Measurements from ENCODE around the gene BHLHA15.

The BHLHA15 gene

DNA sequence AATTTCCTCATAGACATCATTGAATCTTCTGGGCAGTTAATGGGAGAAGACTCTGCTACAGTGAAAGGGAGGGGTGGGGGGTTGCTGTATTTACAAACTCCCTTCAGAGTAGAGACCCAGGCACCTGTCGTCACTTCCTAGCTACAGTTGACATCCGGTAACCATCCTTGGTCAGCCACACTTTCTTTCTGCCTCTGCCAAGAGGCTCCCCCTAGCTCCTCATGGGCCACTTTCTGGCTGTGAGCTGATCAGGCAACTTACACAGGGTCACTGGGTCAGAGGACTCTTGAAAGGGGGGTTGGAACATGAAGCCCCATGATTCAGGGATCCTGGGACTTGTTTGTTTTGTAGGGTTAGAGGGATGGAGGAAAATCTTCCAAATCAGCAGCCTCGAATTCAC, 39.5 kb downstream of the BHLHA15 start:
- H3K9me3 ChIP-seq (ENCODE audit: control extremely low read depth in 1 of 5, control insufficient read depth in 4 of 5, insufficient read depth in 2 of 5, low read depth in 1 of 5, low read length in 4 of 5) = no peaks in the 10 kb centered on the region
- peaks cover 9 to 33% (median 20%) of the 10 kb centered on the region in 4 experiments for H3K4me1 ChIP-seq (ENCODE audit: control extremely low read depth in 1 of 4, control insufficient read depth in 4 of 4, insufficient read depth in 4 of 4, low read length in 3 of 4)
- no CpG with 5 or more reads among the region's 3 CpGs for WGBS (ENCODE audit: insufficient coverage)
- peaks cover 0 to 4% (median under 1%) of the 10 kb centered on the region in 4 experiments for H3K36me3 ChIP-seq (ENCODE audit: control insufficient read depth in 4 of 4, insufficient read depth in 4 of 4, low read length in 3 of 4)
- ChIA-PET POLR2A (no interaction called here), CTCF (interaction anchor here (0.7 to 1.3 kb wide), 3 partner anchors 9 to 33 kb away, joined by 3 to 4 read pairs (median 3); no protein-coding TSS in a partner anchor)
- DNase-seq = peak in 2 of 3 donors; percentile 28 to 48
- H3K27me3 ChIP-seq (replicated peaks in 2 of 5; ENCODE audit: control insufficient read depth in 4 of 5, insufficient read depth in 5 of 5, low read length in 4 of 5) = no peaks in the 10 kb centered on the region
- no peak overlapping the region for H3K27ac ChIP-seq (ENCODE audit: insufficient read depth in 1 of 2, low read depth in 1 of 2, low read length in 2 of 2, poor library complexity in 1 of 2, severe bottlenecking in 2 of 2)
- peak overlapping the region in 2 of 7 experiments; percentile 92 to 95 for H3K4me3 ChIP-seq (ENCODE audit: control insufficient read depth in 1 of 7, extremely low read depth in 1 of 7, insufficient read depth in 4 of 7, low read depth in 2 of 7, low read length in 6 of 7)

DNA sequence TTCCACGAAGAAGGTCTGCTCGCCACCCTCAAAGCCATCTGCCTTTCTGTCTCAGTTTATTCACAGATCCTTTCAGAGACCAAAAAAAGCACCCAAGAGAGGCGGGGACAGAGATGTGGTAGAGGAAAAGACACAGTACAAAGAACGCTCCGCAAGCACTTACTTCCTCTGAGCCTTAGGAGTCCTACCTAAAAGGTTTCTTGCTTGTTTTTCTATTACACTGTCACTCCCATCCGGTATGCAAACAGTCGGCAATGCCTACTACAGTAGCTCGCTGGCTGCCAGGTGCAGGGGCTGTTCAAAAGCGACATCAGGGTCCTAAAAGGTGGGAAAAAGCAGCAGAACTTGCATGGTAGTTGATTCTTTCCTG, 40.0 kb downstream of the BHLHA15 start:
- DNase-seq = peak in 2 of 3 donors; percentile 39 to 59
- Histone ChIP-seq H3K36me3 (ENCODE audit: control insufficient read depth in 4 of 4, insufficient read depth in 4 of 4, low read length in 3 of 4) (peaks cover 0 to 4% (median 1%) of the 10 kb centered on the region in 4 experiments), H3K4me3 (ENCODE audit: control insufficient read depth in 1 of 7, extremely low read depth in 1 of 7, insufficient read depth in 4 of 7, low read depth in 2 of 7, low read length in 6 of 7) (peak overlapping the region; percentile 77 to 95 (median 90)), H3K9me3 (ENCODE audit: control extremely low read depth in 1 of 5, control insufficient read depth in 4 of 5, insufficient read depth in 2 of 5, low read depth in 1 of 5, low read length in 4 of 5) (no peaks in the 10 kb centered on the region), H3K4me1 (ENCODE audit: control extremely low read depth in 1 of 4, control insufficient read depth in 4 of 4, insufficient read depth in 4 of 4, low read length in 3 of 4) (peaks cover 9 to 33% (median 20%) of the 10 kb centered on the region in 4 experiments), H3K27me3 (replicated peaks in 2 of 5; ENCODE audit: control insufficient read depth in 4 of 5, insufficient read depth in 5 of 5, low read length in 4 of 5) (no peaks in the 10 kb centered on the region), H3K27ac (ENCODE audit: insufficient read depth in 1 of 2, low read depth in 1 of 2, low read length in 2 of 2, poor library complexity in 1 of 2, severe bottlenecking in 2 of 2) (peak overlapping the region in 1 of 2 experiments; percentile 78)
- 6% methylated on average over 3 of the region's 9 CpGs for WGBS (ENCODE audit: insufficient coverage)
- ChIA-PET POLR2A (no interaction called here), CTCF (interaction anchor here (1.2 to 1.3 kb wide), 2 partner anchors 9 to 16 kb away, joined by 3 read pairs; no protein-coding TSS in a partner anchor)

DNA sequence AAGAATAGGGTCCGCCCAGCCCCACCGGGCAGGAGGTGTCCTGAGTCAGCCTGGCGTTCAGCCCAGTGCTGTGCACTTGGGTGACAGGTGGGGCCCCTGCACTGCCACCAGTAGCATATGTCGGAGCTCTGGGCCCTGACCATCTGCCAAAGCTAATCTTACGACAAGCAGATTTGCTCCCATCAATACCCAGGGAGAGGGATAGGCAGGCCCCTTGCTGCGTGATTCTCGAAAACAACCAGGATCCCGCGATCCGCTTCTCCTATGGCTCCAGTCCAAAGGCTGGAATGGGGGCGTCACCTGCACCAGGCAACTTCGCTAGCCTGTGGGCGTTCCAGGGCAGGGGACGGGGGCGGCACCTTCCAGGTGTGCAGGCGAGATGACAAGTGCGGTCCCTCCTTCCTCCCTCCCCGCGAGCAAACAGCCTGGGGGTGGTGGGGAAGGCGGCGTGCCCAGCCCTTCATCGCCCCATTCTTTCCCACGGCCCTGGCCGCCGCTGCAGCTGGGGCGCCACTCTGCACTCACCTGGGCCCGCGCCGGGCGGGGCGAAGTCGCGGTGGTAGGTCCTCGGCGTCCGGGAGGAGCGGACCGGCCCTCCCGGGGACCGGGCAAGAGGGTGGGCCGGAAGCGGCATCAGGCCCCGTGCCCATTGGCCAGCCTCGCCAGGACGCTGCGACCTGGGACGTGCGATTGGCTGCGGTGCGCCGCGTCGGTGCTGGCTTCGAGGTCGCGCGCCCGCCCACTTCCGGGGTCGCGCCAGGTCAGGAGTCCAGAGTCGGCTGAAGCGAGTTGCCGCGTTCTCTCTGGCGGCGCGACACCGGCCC, 40.6 kb downstream of the BHLHA15 start, which contains the start of gene TECPR1:
TSS of gene TECPR1 (minus strand) at position 632 of the 824 bp plus-strand sequence. CDS start 6,086 bp downstream, outside the sequence.
- peak; percentile 79 to 88 (median 81) for DNase-seq
- ChIA-PET CTCF (interaction anchor here (1.2 kb wide), 1 partner anchor 10 kb away, joined by 3 read pairs; no protein-coding TSS in a partner anchor), POLR2A (no interaction called here)
- peaks cover 9 to 33% (median 20%) of the 10 kb centered on the region in 4 experiments for H3K4me1 ChIP-seq (ENCODE audit: control extremely low read depth in 1 of 4, control insufficient read depth in 4 of 4, insufficient read depth in 4 of 4, low read length in 3 of 4)
- H3K27me3 ChIP-seq (replicated peaks in 2 of 5; ENCODE audit: control insufficient read depth in 4 of 5, insufficient read depth in 5 of 5, low read length in 4 of 5) = no peaks in the 10 kb centered on the region
- H3K36me3 ChIP-seq (ENCODE audit: control insufficient read depth in 4 of 4, insufficient read depth in 4 of 4, low read length in 3 of 4) = peaks cover under 1 to 7% (median 5%) of the 10 kb centered on the region in 4 experiments
- H3K27ac ChIP-seq (ENCODE audit: insufficient read depth in 1 of 2, low read depth in 1 of 2, low read length in 2 of 2, poor library complexity in 1 of 2, severe bottlenecking in 2 of 2) = peak within 1 kb of the TSS; percentile 46 to 78
- peak within 1 kb of the TSS; percentile 77 to 95 (median 90) for H3K4me3 ChIP-seq (ENCODE audit: control insufficient read depth in 1 of 7, extremely low read depth in 1 of 7, insufficient read depth in 4 of 7, low read depth in 2 of 7, low read length in 6 of 7)
- WGBS (ENCODE audit: insufficient coverage) = 0% methylated on average over 60 of the region's 69 CpGs
- H3K9me3 ChIP-seq (ENCODE audit: control extremely low read depth in 1 of 5, control insufficient read depth in 4 of 5, insufficient read depth in 2 of 5, low read depth in 1 of 5, low read length in 4 of 5) = no peaks in the 10 kb centered on the region

DNA sequence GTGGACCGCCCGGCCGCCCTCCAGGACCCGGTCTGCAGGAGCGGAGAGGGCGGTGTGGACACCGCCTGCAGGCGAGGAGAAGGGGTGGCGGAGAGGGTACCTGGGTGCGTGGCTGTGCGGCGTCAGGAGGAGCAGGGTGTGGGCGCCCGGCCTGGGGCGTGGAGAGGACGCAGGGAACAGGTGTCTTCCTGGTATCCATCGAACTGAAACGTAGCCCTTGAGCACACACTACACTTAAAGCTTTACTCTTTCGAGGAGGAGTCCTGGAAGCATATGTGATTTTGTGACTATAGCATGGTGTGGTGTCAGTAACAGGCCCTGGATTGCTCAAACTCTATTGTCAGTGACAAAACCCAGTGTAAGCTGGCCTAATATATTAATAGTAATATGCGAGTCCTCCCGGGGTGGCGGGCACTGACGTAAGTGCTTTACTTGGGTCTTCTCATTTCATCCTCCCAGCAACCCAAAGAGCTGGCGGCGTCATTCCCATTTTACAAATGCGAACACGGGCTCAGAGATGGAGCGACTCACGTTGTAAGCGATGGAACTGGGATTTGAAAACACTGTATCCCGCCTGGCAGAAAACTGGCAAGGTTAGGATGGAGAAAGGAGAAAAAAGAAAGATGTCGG, 41.3 kb downstream of the BHLHA15 start:
- peaks cover 9 to 33% (median 20%) of the 10 kb centered on the region in 4 experiments for H3K4me1 ChIP-seq (ENCODE audit: control extremely low read depth in 1 of 4, control insufficient read depth in 4 of 4, insufficient read depth in 4 of 4, low read length in 3 of 4)
- peak overlapping the region; percentile 77 to 95 (median 90) for H3K4me3 ChIP-seq (ENCODE audit: control insufficient read depth in 1 of 7, extremely low read depth in 1 of 7, insufficient read depth in 4 of 7, low read depth in 2 of 7, low read length in 6 of 7)
- DNase-seq = no peak
- no peaks in the 10 kb centered on the region for H3K27me3 ChIP-seq (replicated peaks in 2 of 5; ENCODE audit: control insufficient read depth in 4 of 5, insufficient read depth in 5 of 5, low read length in 4 of 5)
- ChIA-PET CTCF (interaction anchor here (1.4 kb wide), 1 partner anchor 15 kb away, joined by 3 read pairs; no protein-coding TSS in a partner anchor), POLR2A (no interaction called here)
- H3K9me3 ChIP-seq (ENCODE audit: control extremely low read depth in 1 of 5, control insufficient read depth in 4 of 5, insufficient read depth in 2 of 5, low read depth in 1 of 5, low read length in 4 of 5) = no peaks in the 10 kb centered on the region
- 33% methylated on average over 26 of the region's 32 CpGs for WGBS (ENCODE audit: insufficient coverage)
- H3K36me3 ChIP-seq (ENCODE audit: control insufficient read depth in 4 of 4, insufficient read depth in 4 of 4, low read length in 3 of 4) = peaks cover 4 to 10% (median 6%) of the 10 kb centered on the region in 4 experiments
- peak overlapping the region in 1 of 2 experiments; percentile 73 for H3K27ac ChIP-seq (ENCODE audit: insufficient read depth in 1 of 2, low read depth in 1 of 2, low read length in 2 of 2, poor library complexity in 1 of 2, severe bottlenecking in 2 of 2)

DNA sequence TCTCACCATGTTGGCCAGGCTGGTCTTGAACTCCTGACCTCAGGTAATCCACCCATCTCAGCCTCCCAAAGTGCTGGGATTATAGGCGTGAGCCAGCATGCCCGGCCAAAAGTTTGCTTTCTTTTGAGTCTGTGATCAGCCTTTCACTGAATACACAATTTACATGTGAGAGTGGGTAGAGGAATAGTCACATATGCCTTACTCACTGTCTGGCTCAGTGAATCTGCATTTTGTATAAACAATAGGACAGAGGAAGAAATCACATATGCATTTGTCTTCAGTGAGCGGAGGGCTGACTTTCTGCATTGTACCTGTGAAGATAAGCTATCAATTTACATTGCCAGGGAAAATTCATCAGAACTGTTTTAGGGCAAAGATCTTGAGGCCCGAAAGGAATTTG, 43.3 kb downstream of the BHLHA15 start:
- CTCF ChIA-PET = interaction anchor here (0.7 kb wide), 1 partner anchor 40 kb away, joined by 3 read pairs; no protein-coding TSS in a partner anchor
- Histone ChIP-seq H3K27me3 (replicated peaks in 2 of 5; ENCODE audit: control insufficient read depth in 4 of 5, insufficient read depth in 5 of 5, low read length in 4 of 5) (no peaks in the 10 kb centered on the region), H3K9me3 (ENCODE audit: control extremely low read depth in 1 of 5, control insufficient read depth in 4 of 5, insufficient read depth in 2 of 5, low read depth in 1 of 5, low read length in 4 of 5) (no peaks in the 10 kb centered on the region), H3K36me3 (ENCODE audit: control insufficient read depth in 4 of 4, insufficient read depth in 4 of 4, low read length in 3 of 4) (peaks cover 4 to 12% (median 8%) of the 10 kb centered on the region in 4 experiments), H3K4me3 (ENCODE audit: control insufficient read depth in 1 of 7, extremely low read depth in 1 of 7, insufficient read depth in 4 of 7, low read depth in 2 of 7, low read length in 6 of 7) (no peak overlapping the region), H3K4me1 (ENCODE audit: control extremely low read depth in 1 of 4, control insufficient read depth in 4 of 4, insufficient read depth in 4 of 4, low read length in 3 of 4) (peaks cover 9 to 28% (median 20%) of the 10 kb centered on the region in 4 experiments), H3K27ac (ENCODE audit: insufficient read depth in 1 of 2, low read depth in 1 of 2, low read length in 2 of 2, poor library complexity in 1 of 2, severe bottlenecking in 2 of 2) (no peak overlapping the region)
- WGBS (ENCODE audit: insufficient coverage) = 100% methylated on average over 4 of the region's 4 CpGs
- POLR2A ChIA-PET = no interaction called here
- no peak for DNase-seq

DNA sequence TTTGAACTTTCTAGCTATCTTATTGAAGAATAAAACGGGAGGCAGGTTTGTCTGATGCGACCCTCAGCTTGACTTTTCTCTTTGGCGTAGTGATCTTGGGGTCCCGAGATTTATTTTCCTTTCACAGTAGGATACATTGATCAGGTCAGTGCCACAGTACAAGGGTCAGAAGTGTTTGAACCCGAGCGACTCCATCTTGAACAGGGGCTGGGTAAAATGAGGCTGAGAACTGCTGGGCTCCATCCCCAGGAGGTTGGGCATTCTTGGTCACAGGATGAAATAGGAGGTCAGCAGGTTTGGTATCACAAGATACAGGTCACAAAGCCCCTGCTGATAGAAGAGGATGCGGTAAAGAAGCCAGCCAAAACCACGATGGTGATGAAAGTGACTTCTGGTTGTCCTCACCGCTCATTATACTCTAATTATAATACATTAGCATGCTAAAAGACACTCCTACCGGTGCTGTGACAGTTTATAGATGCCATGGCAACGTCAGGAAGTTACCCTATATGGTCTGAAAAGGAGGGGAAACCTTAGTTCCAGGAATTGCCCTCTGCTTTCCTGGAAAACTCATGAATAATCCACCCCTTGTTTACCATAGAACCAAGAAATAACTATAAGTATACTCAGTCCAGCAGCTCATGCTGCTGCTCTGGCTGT, 43.8 kb downstream of the BHLHA15 start:
- WGBS (ENCODE audit: insufficient coverage) = 98% methylated on average over 6 of the region's 11 CpGs
- H3K4me3 ChIP-seq (ENCODE audit: control insufficient read depth in 1 of 7, extremely low read depth in 1 of 7, insufficient read depth in 4 of 7, low read depth in 2 of 7, low read length in 6 of 7) = no peak overlapping the region
- ChIA-PET CTCF (interaction anchor here (0.7 kb wide), 1 partner anchor 39 kb away, joined by 3 read pairs; no protein-coding TSS in a partner anchor), POLR2A (no interaction called here)
- H3K27me3 ChIP-seq (replicated peaks in 2 of 5; ENCODE audit: control insufficient read depth in 4 of 5, insufficient read depth in 5 of 5, low read length in 4 of 5) = no peaks in the 10 kb centered on the region
- H3K4me1 ChIP-seq (ENCODE audit: control extremely low read depth in 1 of 4, control insufficient read depth in 4 of 4, insufficient read depth in 4 of 4, low read length in 3 of 4) = peaks cover 9 to 28% (median 20%) of the 10 kb centered on the region in 4 experiments
- no peak overlapping the region for H3K27ac ChIP-seq (ENCODE audit: insufficient read depth in 1 of 2, low read depth in 1 of 2, low read length in 2 of 2, poor library complexity in 1 of 2, severe bottlenecking in 2 of 2)
- peak in 2 of 3 donors; percentile 27 to 35 for DNase-seq
- H3K9me3 ChIP-seq (ENCODE audit: control extremely low read depth in 1 of 5, control insufficient read depth in 4 of 5, insufficient read depth in 2 of 5, low read depth in 1 of 5, low read length in 4 of 5) = no peaks in the 10 kb centered on the region
- peaks cover 4 to 12% (median 8%) of the 10 kb centered on the region in 4 experiments for H3K36me3 ChIP-seq (ENCODE audit: control insufficient read depth in 4 of 4, insufficient read depth in 4 of 4, low read length in 3 of 4)

Data from common myeloid progenitor, CD34-positive (primary cell).